Measurements from ENCODE around the gene ARL15.

DNA sequence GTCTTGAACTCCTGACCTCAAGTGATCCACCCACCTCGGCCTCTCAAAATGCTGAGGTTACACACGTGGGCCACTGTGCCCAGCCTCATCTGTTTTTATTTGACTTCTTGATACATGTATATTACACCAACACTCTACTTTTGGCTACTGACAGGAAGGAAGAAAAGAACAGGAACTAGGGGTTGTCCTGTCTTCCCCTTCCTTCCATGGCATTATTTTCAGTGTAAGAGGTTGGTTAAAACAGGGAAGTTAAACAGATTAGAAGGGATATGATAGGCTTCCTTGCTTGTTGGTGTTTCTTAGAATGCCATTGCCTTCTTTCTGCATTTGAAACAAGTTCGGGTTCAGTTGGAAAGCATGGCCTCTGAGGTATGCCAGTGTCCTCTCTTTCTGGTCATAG lies 437.1 kb downstream of the ARL15 start:
- TF ChIP-seq, protein P1, sequence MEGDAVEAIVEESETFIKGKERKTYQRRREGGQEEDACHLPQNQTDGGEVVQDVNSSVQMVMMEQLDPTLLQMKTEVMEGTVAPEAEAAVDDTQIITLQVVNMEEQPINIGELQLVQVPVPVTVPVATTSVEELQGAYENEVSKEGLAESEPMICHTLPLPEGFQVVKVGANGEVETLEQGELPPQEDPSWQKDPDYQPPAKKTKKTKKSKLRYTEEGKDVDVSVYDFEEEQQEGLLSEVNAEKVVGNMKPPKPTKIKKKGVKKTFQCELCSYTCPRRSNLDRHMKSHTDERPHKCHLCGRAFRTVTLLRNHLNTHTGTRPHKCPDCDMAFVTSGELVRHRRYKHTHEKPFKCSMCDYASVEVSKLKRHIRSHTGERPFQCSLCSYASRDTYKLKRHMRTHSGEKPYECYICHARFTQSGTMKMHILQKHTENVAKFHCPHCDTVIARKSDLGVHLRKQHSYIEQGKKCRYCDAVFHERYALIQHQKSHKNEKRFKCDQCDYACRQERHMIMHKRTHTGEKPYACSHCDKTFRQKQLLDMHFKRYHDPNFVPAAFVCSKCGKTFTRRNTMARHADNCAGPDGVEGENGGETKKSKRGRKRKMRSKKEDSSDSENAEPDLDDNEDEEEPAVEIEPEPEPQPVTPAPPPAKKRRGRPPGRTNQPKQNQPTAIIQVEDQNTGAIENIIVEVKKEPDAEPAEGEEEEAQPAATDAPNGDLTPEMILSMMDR (IDR thresholded peaks at IDR 0.05), result no peak
- TF ChIP-seq POLR2A (IDR thresholded peaks at IDR 0.05), result no peak
